ENCODE data around the gene LBR. TPM values are rescaled to one million over a fixed set of nuclear protein-coding genes. Genes with fewer than 3 reads are reported as not detected.

LBR gene
- total RNA-seq, 1 experiment from 2014 or later: 60.9 TPM

- H2AK5ac ChIP-seq (ENCODE audit: insufficient read length, low read length): no peak overlapping the region
- H3K9me3 ChIP-seq (ENCODE audit: control insufficient read depth, low read depth, low read length): no peaks in the 10 kb centered on the region
- Mint-ChIP-seq H3K4me3 (no peak overlapping the region), H3K4me1 (peaks cover 0 to 9% of the 10 kb centered on the region in 2 experiments; a peak in 2 of 4 replicates), H3K9me3 (no peaks in the 10 kb centered on the region), H3K27ac (no peak overlapping the region), H3K36me3 (ENCODE audit: insufficient read depth in 1 of 3, low read depth in 3 of 3) (no peaks in the 10 kb centered on the region), H3K27me3 (ENCODE audit: low read depth) (peaks cover 34% of the 10 kb centered on the region)
- H3K4me2 ChIP-seq (ENCODE audit: insufficient read depth, insufficient read length, low read length): no peak overlapping the region
- no peak overlapping the region for H2AFZ ChIP-seq (ENCODE audit: low read length)
- no peaks in the 10 kb centered on the region for H3K79me1 ChIP-seq (ENCODE audit: insufficient read depth, low read depth, low read length, poor library complexity, severe bottlenecking)
- H2BK20ac ChIP-seq (ENCODE audit: low read depth, low read length, poor library complexity, severe bottlenecking): no peak overlapping the region
- no peak overlapping the region for H3K18ac ChIP-seq (ENCODE audit: insufficient read length, low read depth, low read length)
- H3K23ac ChIP-seq (ENCODE audit: insufficient read length, low read depth, low read length): no peak overlapping the region
- H3T11ph ChIP-seq (ENCODE audit: low read length): no peak overlapping the region
- H3K79me2 ChIP-seq (ENCODE audit: insufficient read depth, low read length): no peaks in the 10 kb centered on the region
- no peak overlapping the region for H2BK120ac ChIP-seq (ENCODE audit: low read depth, low read length, poor library complexity, severe bottlenecking)
- H3K27me3 ChIP-seq (ENCODE audit: insufficient read depth, low read length): peaks cover 8% of the 10 kb centered on the region; the same call in 1 of the 2 replicates
- H2BK12ac ChIP-seq (ENCODE audit: insufficient read length, low read depth, low read length): no peak overlapping the region
- H3K4me1 ChIP-seq (ENCODE audit: insufficient read depth, low read length): no peaks in the 10 kb centered on the region
- no peak overlapping the region for H3K27ac ChIP-seq (ENCODE audit: insufficient read length, low read depth, low read length)
- no peak overlapping the region for H4K91ac ChIP-seq (ENCODE audit: insufficient read length, low read depth, low read length)
- no peak for DNase-seq
- TF ChIP-seq, protein P1, sequence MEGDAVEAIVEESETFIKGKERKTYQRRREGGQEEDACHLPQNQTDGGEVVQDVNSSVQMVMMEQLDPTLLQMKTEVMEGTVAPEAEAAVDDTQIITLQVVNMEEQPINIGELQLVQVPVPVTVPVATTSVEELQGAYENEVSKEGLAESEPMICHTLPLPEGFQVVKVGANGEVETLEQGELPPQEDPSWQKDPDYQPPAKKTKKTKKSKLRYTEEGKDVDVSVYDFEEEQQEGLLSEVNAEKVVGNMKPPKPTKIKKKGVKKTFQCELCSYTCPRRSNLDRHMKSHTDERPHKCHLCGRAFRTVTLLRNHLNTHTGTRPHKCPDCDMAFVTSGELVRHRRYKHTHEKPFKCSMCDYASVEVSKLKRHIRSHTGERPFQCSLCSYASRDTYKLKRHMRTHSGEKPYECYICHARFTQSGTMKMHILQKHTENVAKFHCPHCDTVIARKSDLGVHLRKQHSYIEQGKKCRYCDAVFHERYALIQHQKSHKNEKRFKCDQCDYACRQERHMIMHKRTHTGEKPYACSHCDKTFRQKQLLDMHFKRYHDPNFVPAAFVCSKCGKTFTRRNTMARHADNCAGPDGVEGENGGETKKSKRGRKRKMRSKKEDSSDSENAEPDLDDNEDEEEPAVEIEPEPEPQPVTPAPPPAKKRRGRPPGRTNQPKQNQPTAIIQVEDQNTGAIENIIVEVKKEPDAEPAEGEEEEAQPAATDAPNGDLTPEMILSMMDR (conservative IDR thresholded peaks at IDR 0.05): no peak
- no peak overlapping the region for H4K5ac ChIP-seq (ENCODE audit: insufficient read length, low read depth, low read length)
- no peak overlapping the region for H2BK15ac ChIP-seq (ENCODE audit: low read depth, low read length)
- no peak overlapping the region for H3K9ac ChIP-seq (ENCODE audit: extremely low read depth, insufficient read length, low read length)
- no peaks in the 10 kb centered on the region for H4K20me1 ChIP-seq (ENCODE audit: control insufficient read depth, insufficient read depth, insufficient read length)
- H3K14ac ChIP-seq (ENCODE audit: insufficient read depth, low read length): no peak overlapping the region
- H3K23me2 ChIP-seq (ENCODE audit: insufficient read length, low read depth, low read length, poor library complexity, severe bottlenecking): no peaks in the 10 kb centered on the region
- no peak overlapping the region for H4K8ac ChIP-seq (replicated peaks; ENCODE audit: insufficient read length, low read depth, low read length)
- no peak overlapping the region for H3K56ac ChIP-seq (ENCODE audit: insufficient read length, low read depth, low read length)
- no peak overlapping the region for H3K4ac ChIP-seq (ENCODE audit: low read depth, low read length)
- no peak overlapping the region for H2BK5ac ChIP-seq (ENCODE audit: insufficient read length, low read length)
These were observed 65.0 kb downstream of the LBR start for GRCh38 chr1:225362805-225363204.
